Endothelial cell (in vitro differentiated cells): ENCODE results near the gene NLRP9. TPM values are rescaled to one million over a fixed set of nuclear protein-coding genes. Genes with fewer than 3 reads are reported as not detected.
A peak's percentile ranks its signal among the peaks of the same experiment; 100 is the strongest.

ENCODE experiments used
- DNase-seq: peaks from one replicate; pipeline ENCODE4 v3.0.0; 2021; ENCODE audit warnings: low spot score
- H3K27ac Mint-ChIP-seq: one replicate; pipeline ENCODE4 v1.8.0; 2021; ENCODE audit warnings: mixed read lengths, inconsistent platforms; ENCODE audit not compliant: unreplicated experiment
- H3K27me3 Mint-ChIP-seq: one replicate; pipeline ENCODE4 v1.8.0; 2021; ENCODE audit warnings: mild to moderate bottlenecking, moderate library complexity, mixed read lengths, inconsistent platforms; ENCODE audit not compliant: unreplicated experiment
- H3K36me3 Mint-ChIP-seq: one replicate; pipeline ENCODE4 v1.8.0; 2021; ENCODE audit warnings: mild to moderate bottlenecking, low read depth, mixed read lengths, inconsistent platforms; ENCODE audit not compliant: unreplicated experiment
- H3K4me1 Mint-ChIP-seq: one replicate; pipeline ENCODE4 v1.8.0; 2021; ENCODE audit warnings: mild to moderate bottlenecking, mixed read lengths, inconsistent platforms; ENCODE audit not compliant: unreplicated experiment
- H3K4me3 Mint-ChIP-seq: one replicate; pipeline ENCODE4 v1.8.0; 2021; ENCODE audit warnings: mild to moderate bottlenecking, mixed read lengths, inconsistent platforms; ENCODE audit not compliant: unreplicated experiment
- H3K9me3 Mint-ChIP-seq: one replicate; pipeline ENCODE4 v1.8.0; 2021; ENCODE audit warnings: mixed read lengths, inconsistent platforms; ENCODE audit not compliant: unreplicated experiment
- CTCF ChIP-seq: fragments of 200-600 bp; sonication (generic); IDR thresholded peaks from one replicate; pipeline ENCODE4 v1.5.0; 2021; ENCODE audit warnings: antibody characterized with exemption; ENCODE audit not compliant: unreplicated experiment
- total RNA-seq: library from RNA; stranded (reverse); fragmentation: NEBNext Ultra II Directional; extraction: Animal tissue kit (Norgen Biotek cat#: 25700); gene quantifications from one replicate; pipeline ENCODE4 v1.2.1, GENCODE V29; 2021; ENCODE audit not compliant: unreplicated experiment

NLRP9 gene
- total RNA-seq, 1 donor from 2014 or later: not detected

GRCh38 chr19:55697698-55698097, 40.5 kb downstream of the NLRP9 start:
- DNase-seq: no peak

GRCh38 chr19:55697069-55697440, 41.1 kb downstream of the NLRP9 start:
- Mint-ChIP-seq H3K27ac (peak overlapping the region; percentile 64), H3K36me3 (peaks cover 34% of the 10 kb centered on the region), H3K4me1 (no peaks in the 10 kb centered on the region), H3K27me3 (peaks cover 7% of the 10 kb centered on the region), H3K4me3 (no peak overlapping the region), H3K9me3 (no peaks in the 10 kb centered on the region)
- no peak for DNase-seq
- no peak for TF ChIP-seq CTCF

More at GRCh38 chr19:55697698-55698097, 40.5 kb downstream of the NLRP9 start:
- Mint-ChIP-seq H3K27me3 (peaks cover 12% of the 10 kb centered on the region), H3K4me3 (no peak overlapping the region), H3K4me1 (no peaks in the 10 kb centered on the region), H3K27ac (no peak overlapping the region), H3K9me3 (no peaks in the 10 kb centered on the region), H3K36me3 (peaks cover 40% of the 10 kb centered on the region)
- no peak for TF ChIP-seq CTCF

- Mint-ChIP-seq H3K27ac (no peak overlapping the region), H3K27me3 (peaks cover 7% of the 10 kb centered on the region), H3K9me3 (no peaks in the 10 kb centered on the region), H3K36me3 (peaks cover 32% of the 10 kb centered on the region), H3K4me1 (no peaks in the 10 kb centered on the region), H3K4me3 (peak overlapping the region; percentile 71)
- TF ChIP-seq CTCF: no peak
- no peak for DNase-seq
Measured at GRCh38 chr19:55696301-55697068, 41.7 kb downstream of the NLRP9 start.

GRCh38 chr19:55695511-55696290, 42.5 kb downstream of the NLRP9 start:
- Mint-ChIP-seq H3K27ac (no peak overlapping the region), H3K36me3 (peaks cover 34% of the 10 kb centered on the region)
- no peak for DNase-seq

More at GRCh38 chr19:55695511-55696290, 42.5 kb downstream of the NLRP9 start:
- H3K9me3 Mint-ChIP-seq: no peaks in the 10 kb centered on the region
- TF ChIP-seq CTCF: no peak
- peaks cover 7% of the 10 kb centered on the region for H3K27me3 Mint-ChIP-seq
- H3K4me3 Mint-ChIP-seq: peak overlapping the region; percentile 67
- no peaks in the 10 kb centered on the region for H3K4me1 Mint-ChIP-seq
